Measurements from ENCODE around the gene STIM2. TPM values are rescaled to one million over a fixed set of nuclear protein-coding genes. Genes with fewer than 3 reads are reported as not detected.

STIM2 gene
- total and polyA plus RNA-seq, 2 donors (not counting 1 experiment from before 2014, with no cell fraction given), result 19.0 to 33.0 TPM

DNA sequence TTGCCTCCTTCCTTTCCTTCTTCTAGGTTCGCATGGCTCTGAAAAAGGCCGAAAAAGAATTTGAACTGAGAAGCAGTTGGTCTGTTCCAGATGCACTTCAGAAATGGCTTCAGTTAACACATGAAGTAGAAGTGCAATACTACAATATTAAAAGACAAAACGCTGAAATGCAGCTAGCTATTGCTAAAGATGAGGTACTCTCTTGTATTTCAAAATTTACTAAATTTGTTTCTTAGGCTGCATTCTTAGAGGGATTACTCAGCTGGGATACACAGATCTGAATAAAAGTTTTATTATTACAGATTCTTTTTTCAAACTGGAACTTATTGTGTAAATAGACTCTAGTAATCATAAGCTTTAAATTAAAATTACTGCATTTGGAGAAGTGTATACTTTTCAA lies 146.9 kb downstream of the STIM2 start:
- Histone ChIP-seq H3K4me3 (replicated peaks in 1 of 4; ENCODE audit: control extremely low read depth in 1 of 4, insufficient read depth in 1 of 4, low read depth in 3 of 4, low read length in 4 of 4) (no peak overlapping the region), H3K79me2 (ENCODE audit: control insufficient read depth, insufficient read depth, low read length) (no peaks in the 10 kb centered on the region), H4K20me1 (ENCODE audit: control insufficient read depth, extremely low read depth, insufficient read depth, low read length) (no peaks in the 10 kb centered on the region), H3K36me3 (ENCODE audit: control insufficient read depth, insufficient read depth, low read length) (no peaks in the 10 kb centered on the region), H3K9ac (ENCODE audit: insufficient read depth, low read length) (no peak overlapping the region), H3K9me3 (ENCODE audit: control insufficient read depth, insufficient read depth, low read depth, low read length) (no peaks in the 10 kb centered on the region), H3K27me3 (ENCODE audit: control insufficient read depth, insufficient read depth, low read length) (no peaks in the 10 kb centered on the region), H3K4me2 (ENCODE audit: extremely low read depth, insufficient read depth, low read length) (peak overlapping the region; percentile 54), H2AFZ (ENCODE audit: low read length) (no peak overlapping the region), H3K4me1 (ENCODE audit: control insufficient read depth, extremely low read depth, insufficient read depth, low read length) (peaks cover 21% of the 10 kb centered on the region), H3K27ac (ENCODE audit: insufficient read depth, low read length) (no peak overlapping the region)
- TF ChIP-seq, protein P1, sequence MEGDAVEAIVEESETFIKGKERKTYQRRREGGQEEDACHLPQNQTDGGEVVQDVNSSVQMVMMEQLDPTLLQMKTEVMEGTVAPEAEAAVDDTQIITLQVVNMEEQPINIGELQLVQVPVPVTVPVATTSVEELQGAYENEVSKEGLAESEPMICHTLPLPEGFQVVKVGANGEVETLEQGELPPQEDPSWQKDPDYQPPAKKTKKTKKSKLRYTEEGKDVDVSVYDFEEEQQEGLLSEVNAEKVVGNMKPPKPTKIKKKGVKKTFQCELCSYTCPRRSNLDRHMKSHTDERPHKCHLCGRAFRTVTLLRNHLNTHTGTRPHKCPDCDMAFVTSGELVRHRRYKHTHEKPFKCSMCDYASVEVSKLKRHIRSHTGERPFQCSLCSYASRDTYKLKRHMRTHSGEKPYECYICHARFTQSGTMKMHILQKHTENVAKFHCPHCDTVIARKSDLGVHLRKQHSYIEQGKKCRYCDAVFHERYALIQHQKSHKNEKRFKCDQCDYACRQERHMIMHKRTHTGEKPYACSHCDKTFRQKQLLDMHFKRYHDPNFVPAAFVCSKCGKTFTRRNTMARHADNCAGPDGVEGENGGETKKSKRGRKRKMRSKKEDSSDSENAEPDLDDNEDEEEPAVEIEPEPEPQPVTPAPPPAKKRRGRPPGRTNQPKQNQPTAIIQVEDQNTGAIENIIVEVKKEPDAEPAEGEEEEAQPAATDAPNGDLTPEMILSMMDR (conservative IDR thresholded peaks at IDR 0.05 in 1 of 2, IDR thresholded peaks at IDR 0.05 in 1 of 2; ENCODE audit: low read depth in 1 of 2, low read length in 2 of 2), result no peak
- no peak for TF ChIP-seq EZH2 (IDR thresholded peaks at IDR 0.05; ENCODE audit: low read length, missing control alignments)
- peak in 1 of 2 donors; percentile 49 for DNase-seq (ENCODE audit: low read depth in 2 of 2)

DNA sequence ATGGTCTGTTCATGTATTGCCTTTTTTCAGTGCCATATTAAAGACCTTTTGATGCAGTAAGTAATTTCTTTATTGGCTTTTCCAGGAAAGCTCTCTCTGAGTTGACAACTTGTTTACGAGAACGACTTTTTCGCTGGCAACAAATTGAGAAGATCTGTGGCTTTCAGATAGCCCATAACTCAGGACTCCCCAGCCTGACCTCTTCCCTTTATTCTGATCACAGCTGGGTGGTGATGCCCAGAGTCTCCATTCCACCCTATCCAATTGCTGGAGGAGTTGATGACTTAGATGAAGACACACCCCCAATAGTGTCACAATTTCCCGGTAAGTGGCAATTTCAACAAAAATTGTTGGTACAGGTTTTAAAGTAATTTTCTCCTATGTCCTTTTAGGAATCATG lies 148.0 kb downstream of the STIM2 start:
- peaks cover 17% of the 10 kb centered on the region for H3K4me1 ChIP-seq (ENCODE audit: control insufficient read depth, extremely low read depth, insufficient read depth, low read length)
- DNase-seq (ENCODE audit: low read depth in 2 of 2), result no peak

DNA sequence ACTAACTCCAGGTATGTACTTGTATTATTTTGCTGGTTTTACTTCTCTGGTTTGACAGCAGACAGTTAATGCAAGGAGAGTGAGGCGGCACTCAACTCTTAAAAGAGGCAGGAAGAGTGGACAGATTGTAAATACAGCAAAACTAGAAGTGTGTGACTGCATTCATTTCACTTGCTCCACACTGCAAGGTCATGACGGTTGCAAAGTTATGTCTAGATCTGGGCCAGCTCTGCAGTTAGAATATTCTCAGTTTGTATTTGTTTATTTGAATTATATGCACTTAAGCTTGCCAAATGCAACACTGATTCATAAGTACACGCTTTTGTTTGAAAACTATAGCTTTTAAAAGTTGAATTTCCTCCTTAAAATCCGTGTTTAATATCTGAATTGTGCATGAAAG lies 148.9 kb downstream of the STIM2 start:
- no peak for TF ChIP-seq EZH2 (IDR thresholded peaks at IDR 0.05; ENCODE audit: low read length, missing control alignments)
- TF ChIP-seq, protein P1 (conservative IDR thresholded peaks at IDR 0.05 in 1 of 2, IDR thresholded peaks at IDR 0.05 in 1 of 2; ENCODE audit: low read depth in 1 of 2, low read length in 2 of 2), result no peak
- H3K9me3 ChIP-seq (ENCODE audit: control insufficient read depth, insufficient read depth, low read depth, low read length), result no peaks in the 10 kb centered on the region
- no peak overlapping the region for H2AFZ ChIP-seq (ENCODE audit: low read length)
- no peaks in the 10 kb centered on the region for H3K79me2 ChIP-seq (ENCODE audit: control insufficient read depth, insufficient read depth, low read length)
- H3K4me3 ChIP-seq (replicated peaks in 1 of 4; ENCODE audit: control extremely low read depth in 1 of 4, insufficient read depth in 1 of 4, low read depth in 3 of 4, low read length in 4 of 4), result peak overlapping the region in 1 of 4 experiments; percentile 3
- H4K20me1 ChIP-seq (ENCODE audit: control insufficient read depth, extremely low read depth, insufficient read depth, low read length), result no peaks in the 10 kb centered on the region
- peak; percentile 70 to 89 for DNase-seq (ENCODE audit: low read depth in 2 of 2)
- H3K36me3 ChIP-seq (ENCODE audit: control insufficient read depth, insufficient read depth, low read length), result no peaks in the 10 kb centered on the region
- peak overlapping the region; percentile 60 for H3K4me2 ChIP-seq (ENCODE audit: extremely low read depth, insufficient read depth, low read length)
- H3K9ac ChIP-seq (ENCODE audit: insufficient read depth, low read length), result no peak overlapping the region
- peaks cover 10% of the 10 kb centered on the region for H3K4me1 ChIP-seq (ENCODE audit: control insufficient read depth, extremely low read depth, insufficient read depth, low read length)
- H3K27me3 ChIP-seq (ENCODE audit: control insufficient read depth, insufficient read depth, low read length), result no peaks in the 10 kb centered on the region
- H3K27ac ChIP-seq (ENCODE audit: insufficient read depth, low read length), result no peak overlapping the region

More for the DNA sequence above, 148.0 kb downstream of the STIM2 start:
- Histone ChIP-seq H3K36me3 (ENCODE audit: control insufficient read depth, insufficient read depth, low read length) (no peaks in the 10 kb centered on the region), H2AFZ (ENCODE audit: low read length) (no peak overlapping the region), H4K20me1 (ENCODE audit: control insufficient read depth, extremely low read depth, insufficient read depth, low read length) (no peaks in the 10 kb centered on the region), H3K4me2 (ENCODE audit: extremely low read depth, insufficient read depth, low read length) (peak overlapping the region; percentile 23), H3K9ac (ENCODE audit: insufficient read depth, low read length) (no peak overlapping the region), H3K9me3 (ENCODE audit: control insufficient read depth, insufficient read depth, low read depth, low read length) (no peaks in the 10 kb centered on the region), H3K27ac (ENCODE audit: insufficient read depth, low read length) (peak overlapping the region; percentile 18), H3K27me3 (ENCODE audit: control insufficient read depth, insufficient read depth, low read length) (no peaks in the 10 kb centered on the region), H3K79me2 (ENCODE audit: control insufficient read depth, insufficient read depth, low read length) (no peaks in the 10 kb centered on the region), H3K4me3 (replicated peaks in 1 of 4; ENCODE audit: control extremely low read depth in 1 of 4, insufficient read depth in 1 of 4, low read depth in 3 of 4, low read length in 4 of 4) (no peak overlapping the region)
- TF ChIP-seq, protein P1 (conservative IDR thresholded peaks at IDR 0.05 in 1 of 2, IDR thresholded peaks at IDR 0.05 in 1 of 2; ENCODE audit: low read depth in 1 of 2, low read length in 2 of 2), result no peak
- TF ChIP-seq EZH2 (IDR thresholded peaks at IDR 0.05; ENCODE audit: low read length, missing control alignments), result no peak
